H9 (cell line): ENCODE data around the gene PIAS2. TPM values are rescaled to one million over a fixed set of nuclear protein-coding genes. Genes with fewer than 3 reads are reported as not detected.
A peak's percentile ranks its signal among the peaks of the same experiment; 100 is the strongest.

Experiments used
- DNase-seq: peaks from one replicate; pipeline ENCODE4 v3.0.0-alpha.2; 2017
- H2AFZ ChIP-seq: one replicate; pipeline ENCODE4 v1.6.1; 2013; ENCODE audit warnings: mild to moderate bottlenecking, low read length, control low read depth, moderate library complexity
- H2AK5ac ChIP-seq: 2 replicates; pipeline ENCODE4 v1.6.1; 2013; ENCODE audit warnings: low read length, control low read depth, mixed read lengths; ENCODE audit not compliant: insufficient read length
- H2BK120ac ChIP-seq: one replicate; pipeline ENCODE4 v1.6.1; 2013; ENCODE audit warnings: low read depth, mild to moderate bottlenecking, low read length, control low read depth, inconsistent platforms; ENCODE audit not compliant: poor library complexity, severe bottlenecking
- H2BK12ac ChIP-seq: 2 replicates; pipeline ENCODE4 v1.6.1; 2013; ENCODE audit warnings: low read length, control low read depth, mixed read lengths, low read depth; ENCODE audit not compliant: insufficient read length
- H2BK15ac ChIP-seq: 2 replicates; pipeline ENCODE4 v1.6.1; 2013; ENCODE audit warnings: low read depth, low read length, control low read depth
- H2BK20ac ChIP-seq: one replicate; pipeline ENCODE4 v1.6.1; 2013; ENCODE audit warnings: low read depth, mild to moderate bottlenecking, low read length, control low read depth, inconsistent platforms; ENCODE audit not compliant: poor library complexity, severe bottlenecking
- H2BK5ac ChIP-seq: 2 replicates; pipeline ENCODE4 v1.6.1; 2013; ENCODE audit warnings: low read length, control low read depth, mixed read lengths; ENCODE audit not compliant: insufficient read length
- H3K14ac ChIP-seq: 2 replicates; pipeline ENCODE4 v1.6.1; 2013; ENCODE audit warnings: low read length, control low read depth; ENCODE audit not compliant: insufficient read depth
- H3K18ac ChIP-seq: 2 replicates; pipeline ENCODE4 v1.6.1; 2013; ENCODE audit warnings: low read depth, mild to moderate bottlenecking, mixed read lengths, low read length, control low read depth; ENCODE audit not compliant: insufficient read length
- H3K23ac ChIP-seq: 2 replicates; pipeline ENCODE4 v1.6.1; 2013; ENCODE audit warnings: low read length, control low read depth, mixed read lengths, low read depth; ENCODE audit not compliant: insufficient read length
- H3K23me2 ChIP-seq: 2 replicates; pipeline ENCODE4 v1.6.1; 2013; ENCODE audit warnings: low read depth, mild to moderate bottlenecking, mixed read lengths, low read length, control low read depth; ENCODE audit not compliant: insufficient read length, poor library complexity, severe bottlenecking
- H3K27ac ChIP-seq: 2 replicates; pipeline ENCODE4 v1.5.1; 2013; ENCODE audit warnings: low read length, control low read depth, mixed read lengths, low read depth; ENCODE audit not compliant: insufficient read length
- H3K27me3 ChIP-seq: 2 replicates; pipeline ENCODE4 v1.6.1; 2013; ENCODE audit warnings: low read length, control low read depth, inconsistent platforms; ENCODE audit not compliant: insufficient read depth
- H3K4ac ChIP-seq: 2 replicates; pipeline ENCODE4 v1.6.1; 2013; ENCODE audit warnings: low read depth, mild to moderate bottlenecking, control low read depth, inconsistent platforms, low read length, moderate library complexity
- H3K4me1 ChIP-seq: 2 replicates; pipeline ENCODE4 v1.6.1; 2013; ENCODE audit warnings: low read length, control low read depth, inconsistent platforms; ENCODE audit not compliant: insufficient read depth
- H3K4me2 ChIP-seq: 2 replicates; pipeline ENCODE4 v1.6.1; 2013; ENCODE audit warnings: low read length, control low read depth, mixed read lengths; ENCODE audit not compliant: insufficient read length, insufficient read depth
- H3K56ac ChIP-seq: 2 replicates; pipeline ENCODE4 v1.6.1; 2013; ENCODE audit warnings: low read depth, mild to moderate bottlenecking, mixed read lengths, low read length, control low read depth; ENCODE audit not compliant: insufficient read length
- H3K79me1 ChIP-seq: 2 replicates; pipeline ENCODE4 v1.6.1; 2013; ENCODE audit warnings: low read depth, mild to moderate bottlenecking, moderate library complexity, low read length, control low read depth, inconsistent platforms; ENCODE audit not compliant: insufficient read depth, poor library complexity, severe bottlenecking
- H3K79me2 ChIP-seq: 2 replicates; pipeline ENCODE4 v1.6.1; 2013; ENCODE audit warnings: low read length, control low read depth, inconsistent platforms; ENCODE audit not compliant: insufficient read depth
- H3K9ac ChIP-seq: 2 replicates; pipeline ENCODE4 v1.6.1; 2013; ENCODE audit warnings: low read length, control low read depth, mixed read lengths; ENCODE audit not compliant: insufficient read length; ENCODE audit errors: extremely low read depth
- H3K9me3 ChIP-seq: one replicate; pipeline ENCODE4 v1.6.1; 2013; ENCODE audit warnings: low read depth, low read length, inconsistent platforms; ENCODE audit not compliant: control insufficient read depth
- H3T11ph ChIP-seq: one replicate; pipeline ENCODE4 v1.6.1; 2013; ENCODE audit warnings: mild to moderate bottlenecking, low read length, control low read depth, inconsistent platforms
- H4K20me1 ChIP-seq: one replicate; pipeline ENCODE4 v1.6.1; 2013; ENCODE audit not compliant: control insufficient read depth, insufficient read length, insufficient read depth
- H4K5ac ChIP-seq: 2 replicates; pipeline ENCODE4 v1.6.1; 2013; ENCODE audit warnings: low read depth, mild to moderate bottlenecking, mixed read lengths, low read length, control low read depth; ENCODE audit not compliant: insufficient read length
- H4K8ac ChIP-seq: replicated peaks from 2 replicates; pipeline ENCODE4 v1.6.1; 2013; ENCODE audit warnings: low read length, control low read depth, mixed read lengths, low read depth; ENCODE audit not compliant: insufficient read length
- H4K91ac ChIP-seq: 2 replicates; pipeline ENCODE4 v1.6.1; 2013; ENCODE audit warnings: low read depth, mild to moderate bottlenecking, moderate library complexity, mixed read lengths, low read length, control low read depth; ENCODE audit not compliant: insufficient read length
- H3K27ac Mint-ChIP-seq, 3 experiments: 2 replicates in 2 of 3; 3 replicates in 1 of 3; pipeline ENCODE4 v1.8.0; 2020 to 2021; ENCODE audit warnings: mixed read lengths in 3 of 3, mild to moderate bottlenecking in 1 of 3, moderate library complexity in 1 of 3
- H3K27me3 Mint-ChIP-seq: 2 replicates; pipeline ENCODE4 v1.8.0; 2021; ENCODE audit warnings: low read depth, mild to moderate bottlenecking, moderate library complexity, mixed read lengths
- H3K36me3 Mint-ChIP-seq, 3 experiments: 2 replicates in 2 of 3; 3 replicates in 1 of 3; pipeline ENCODE4 v1.8.0; 2020 to 2021; ENCODE audit warnings: low read depth in 3 of 3, mixed read lengths in 3 of 3; ENCODE audit not compliant: insufficient read depth in 1 of 3
- H3K4me1 Mint-ChIP-seq, 2 experiments: 2 replicates each; pipeline ENCODE4 v1.8.0; 2020; ENCODE audit warnings: mixed read lengths in 2 of 2
- H3K4me3 Mint-ChIP-seq, 2 experiments: 2 replicates in 1 of 2; 3 replicates in 1 of 2; pipeline ENCODE4 v1.8.0; 2020 to 2021; ENCODE audit warnings: mild to moderate bottlenecking in 2 of 2, mixed read lengths in 2 of 2, moderate library complexity in 1 of 2
- H3K9me3 Mint-ChIP-seq, 2 experiments: 2 replicates in 1 of 2; 3 replicates in 1 of 2; pipeline ENCODE4 v1.8.0; 2020; ENCODE audit warnings: mild to moderate bottlenecking in 2 of 2, mixed read lengths in 2 of 2, moderate library complexity in 1 of 2
- CTCF ChIP-seq: fragments of 200-600 bp; sonication (generic); conservative IDR thresholded peaks from 3 replicates; pipeline ENCODE4 v1.8.0; 2021; ENCODE audit warnings: antibody characterized with exemption, mild to moderate bottlenecking
- WGBS: extraction: QIAGEN DNeasy Blood & Tissue Kit; methylation state at CpG from one replicate; pipeline ENCODE4 v1.1.7; 2013; ENCODE audit warnings: missing lambda C conversion rate, low lambda C conversion rate, mixed read lengths; ENCODE audit not compliant: insufficient read length; ENCODE audit errors: extremely low coverage; 5-methylcytosine and 5-hydroxymethylcytosine counted together
- total RNA-seq: library from RNA; stranded (reverse); gene quantifications from 2 replicates; pipeline ENCODE4 v1.2.1, GENCODE V29; 2021

Gene PIAS2
- total RNA-seq, 1 experiment from 2014 or later, result 58.4 TPM

DNA sequence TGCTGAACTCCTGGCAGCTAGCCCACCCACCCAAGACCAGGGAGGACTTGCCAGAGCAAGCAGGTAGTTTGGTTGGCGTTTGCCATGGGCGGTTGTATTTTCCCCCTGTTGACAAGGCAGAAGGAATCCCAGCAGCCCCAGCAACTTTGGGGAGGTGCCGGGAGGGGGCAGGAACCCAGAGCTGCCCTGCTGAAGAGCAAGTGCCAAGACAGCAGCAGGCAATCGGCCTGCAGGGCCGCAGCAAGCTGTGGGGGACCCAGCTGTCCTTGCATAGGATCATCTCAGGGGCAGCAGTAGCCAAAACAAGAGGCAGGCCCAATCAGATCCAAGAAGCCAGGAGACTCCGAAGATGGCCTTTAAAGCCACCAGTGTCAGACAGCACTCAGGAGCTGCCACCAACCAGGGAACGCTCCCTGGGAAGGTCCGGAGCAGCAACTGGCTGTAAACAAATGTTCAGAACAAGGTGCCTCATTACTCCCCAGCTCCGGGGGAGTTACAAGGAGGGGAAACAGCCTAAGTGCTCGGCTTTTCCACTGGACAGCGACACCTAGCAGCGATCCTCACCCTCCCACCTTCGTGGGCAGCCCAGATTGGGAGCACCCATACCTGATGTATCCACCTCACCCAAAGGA, 162.5 kb downstream of the PIAS2 start:
- no peaks in the 10 kb centered on the region for H3K79me1 ChIP-seq
- H3K27ac ChIP-seq, result no peak overlapping the region
- H3K9ac ChIP-seq, result no peak overlapping the region
- no peak overlapping the region for H3K18ac ChIP-seq
- no peak overlapping the region for H4K91ac ChIP-seq
- WGBS, result no CpG with 5 or more reads among the region's 13 CpGs
- Mint-ChIP-seq H3K27ac (no peak overlapping the region), H3K9me3 (no peaks in the 10 kb centered on the region; a peak in 1 of 5 replicates), H3K36me3 (no peaks in the 10 kb centered on the region), H3K4me3 (peak overlapping the region in 1 of 2 experiments; percentile 66; a peak in 2 of 5 replicates), H3K27me3 (peaks cover 81% of the 10 kb centered on the region), H3K4me1 (peaks cover 27 to 33% of the 10 kb centered on the region in 2 experiments)
- H3K23ac ChIP-seq, result no peak overlapping the region
- no peak overlapping the region for H3K56ac ChIP-seq
- H2BK120ac ChIP-seq, result no peak overlapping the region
- H2BK15ac ChIP-seq, result no peak overlapping the region; the same call in 1 of the 2 replicates
- peak; percentile 60 for TF ChIP-seq CTCF
- no peak overlapping the region for H2BK5ac ChIP-seq
- no peak overlapping the region for H2AK5ac ChIP-seq
- no peak overlapping the region for H2BK12ac ChIP-seq
- no peak overlapping the region for H3K14ac ChIP-seq
- peak; percentile 65 for DNase-seq
- no peak overlapping the region for H4K8ac ChIP-seq
- H3K79me2 ChIP-seq, result no peaks in the 10 kb centered on the region
- no peak overlapping the region for H3T11ph ChIP-seq
- H3K4ac ChIP-seq, result no peak overlapping the region
- H4K20me1 ChIP-seq, result no peaks in the 10 kb centered on the region
- no peak overlapping the region for H2BK20ac ChIP-seq
- H4K5ac ChIP-seq, result no peak overlapping the region
- peaks cover 25% of the 10 kb centered on the region for H3K27me3 ChIP-seq
- no peak overlapping the region for H2AFZ ChIP-seq
- 0 out of 2 replicates have a peak, but pooled peaks cover 4% of the 10 kb centered on the region for H3K4me1 ChIP-seq
- H3K23me2 ChIP-seq, result peaks cover 15% of the 10 kb centered on the region
- H3K9me3 ChIP-seq, result no peaks in the 10 kb centered on the region
- H3K4me2 ChIP-seq, result no peak overlapping the region
